ENCODE measurements around the gene CHIC2. TPM values are rescaled to one million over a fixed set of nuclear protein-coding genes. Genes with fewer than 3 reads are reported as not detected.

CHIC2 gene
- total RNA-seq, 2 donors from 2014 or later: 11.0 to 16.9 TPM

GRCh38 chr4:54095110-54095825 lies 30.9 kb upstream of the CHIC2 start:
- DNase-seq (no peak), ATAC-seq (no peak)
- intact Hi-C loops (cut with DNase I): loop anchor here in 1 of 2 donors (10.0 kb wide), 1 partner anchor 170 kb away; no protein-coding TSS in a partner anchor

DNA sequence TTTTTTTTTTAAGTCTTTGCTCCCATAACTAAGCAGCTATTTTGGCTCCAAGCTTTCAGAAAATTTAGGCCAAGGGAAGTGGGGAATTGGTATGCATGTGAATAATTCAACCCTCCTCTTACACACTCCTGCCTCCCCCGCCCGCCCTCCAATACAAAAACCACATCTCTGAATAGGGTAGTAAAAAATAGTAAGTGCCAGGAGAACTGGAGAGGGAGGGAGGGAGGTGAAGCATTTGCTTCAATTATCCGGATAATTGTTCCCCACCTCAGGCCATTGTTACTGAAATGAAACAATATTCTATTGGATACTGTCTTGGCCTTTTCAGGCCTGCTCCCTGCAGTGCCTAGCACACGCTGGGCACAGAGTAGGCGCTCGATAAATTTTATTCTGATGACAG lies 30.0 kb upstream of the CHIC2 start:
- intact Hi-C loops (cut with DNase I): loop anchor here in 1 of 2 donors (10.0 kb wide), 1 partner anchor 170 kb away; no protein-coding TSS in a partner anchor
- ATAC-seq: no peak
- DNase-seq: no peak

DNA sequence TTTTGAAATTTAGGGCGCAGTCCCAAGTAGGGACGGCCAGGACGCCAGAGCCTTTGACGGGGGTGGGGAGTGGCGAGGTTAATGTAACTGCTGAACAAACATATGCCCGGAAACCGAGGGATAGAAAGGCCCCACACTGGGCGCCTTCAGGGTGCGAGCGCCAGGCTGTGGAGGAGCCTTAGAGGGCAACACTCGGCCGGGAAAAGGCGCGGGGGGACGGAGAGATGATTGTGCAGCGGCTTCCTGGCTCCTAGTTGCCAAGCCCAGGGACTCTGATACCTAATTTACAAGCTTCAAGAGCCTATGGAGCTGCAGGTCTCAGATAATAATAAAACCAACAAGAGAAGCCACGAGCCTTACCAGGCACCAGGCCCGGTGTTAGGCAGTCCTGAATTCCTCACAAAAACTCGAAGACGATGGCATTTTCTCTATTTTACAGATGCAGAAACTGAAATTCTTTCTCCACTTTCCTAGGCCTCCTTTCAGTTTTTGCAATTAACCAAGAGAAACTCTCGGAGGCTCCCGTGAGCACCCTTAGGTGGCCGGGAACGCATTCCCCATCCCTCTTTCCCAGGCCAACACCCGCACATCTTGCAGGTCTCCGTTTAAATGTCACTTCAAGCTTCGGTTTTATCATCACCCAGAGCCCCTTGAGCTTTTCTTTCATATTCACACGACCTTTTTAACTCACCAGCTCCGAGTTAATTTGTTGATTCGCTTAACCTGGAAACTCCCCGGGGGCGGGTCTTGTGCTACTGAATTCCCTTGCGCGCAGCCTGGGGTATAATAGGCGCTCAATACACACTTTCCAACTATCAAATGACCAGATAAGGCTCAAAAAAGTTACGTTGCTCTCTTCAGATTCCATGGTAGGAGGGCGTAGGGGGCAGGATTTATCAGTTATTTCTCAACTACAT lies 29.2 kb upstream of the CHIC2 start:
- ATAC-seq (no peak), DNase-seq (no peak)
- intact Hi-C loops (cut with DNase I): loop anchor here in 1 of 2 donors (10.0 kb wide), 1 partner anchor 169 kb away; no protein-coding TSS in a partner anchor

GRCh38 chr4:54092405-54093323 lies 28.3 kb upstream of the CHIC2 start:
- intact Hi-C loops (cut with DNase I): loop anchor here in 1 of 2 donors (10.0 kb wide), 1 partner anchor 168 kb away; no protein-coding TSS in a partner anchor
- DNase-seq: no peak
- ATAC-seq: no peak

DNA sequence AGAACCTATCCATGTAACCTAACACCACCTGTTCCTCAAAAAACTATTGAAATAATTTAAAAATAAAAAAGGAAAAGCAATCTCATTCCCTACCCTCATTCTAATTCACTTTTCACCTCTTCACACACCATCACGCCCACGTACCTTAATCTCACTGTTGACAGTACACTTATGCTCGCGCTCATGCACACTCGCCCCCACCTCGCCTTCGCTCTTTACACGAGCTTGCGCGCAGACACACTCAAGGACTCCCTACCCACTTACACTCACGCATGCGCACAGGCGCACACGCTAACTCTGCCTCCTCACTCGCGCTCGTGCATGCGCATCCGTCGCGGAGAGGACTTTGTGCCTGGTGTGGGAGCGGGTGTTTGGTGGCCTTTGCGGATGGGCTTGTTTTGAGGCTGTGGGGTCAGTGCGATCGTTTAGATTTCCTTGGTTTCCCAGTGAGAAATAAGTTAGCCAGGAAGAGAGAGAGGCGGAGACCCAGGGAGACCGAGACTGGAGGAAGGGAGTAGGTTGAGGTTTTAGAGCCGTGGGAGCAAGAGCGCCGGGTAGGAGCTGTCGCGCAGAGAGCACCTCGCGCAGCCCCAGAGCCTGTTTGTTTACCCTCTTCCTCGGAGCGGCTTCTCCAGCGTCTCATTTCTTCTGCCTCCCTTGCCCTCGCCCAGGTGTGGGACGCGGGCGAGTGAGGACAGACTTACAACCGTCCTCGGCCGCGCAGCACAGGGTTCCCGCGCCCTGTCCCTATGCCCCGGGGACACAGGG lies 27.4 kb upstream of the CHIC2 start:
- ATAC-seq: peak; percentile 94 to 96
- peak; percentile 90 for DNase-seq
- intact Hi-C loops (cut with DNase I): loop anchor here in 1 of 2 donors (10.0 kb wide), 1 partner anchor 167 kb away; no protein-coding TSS in a partner anchor

DNA sequence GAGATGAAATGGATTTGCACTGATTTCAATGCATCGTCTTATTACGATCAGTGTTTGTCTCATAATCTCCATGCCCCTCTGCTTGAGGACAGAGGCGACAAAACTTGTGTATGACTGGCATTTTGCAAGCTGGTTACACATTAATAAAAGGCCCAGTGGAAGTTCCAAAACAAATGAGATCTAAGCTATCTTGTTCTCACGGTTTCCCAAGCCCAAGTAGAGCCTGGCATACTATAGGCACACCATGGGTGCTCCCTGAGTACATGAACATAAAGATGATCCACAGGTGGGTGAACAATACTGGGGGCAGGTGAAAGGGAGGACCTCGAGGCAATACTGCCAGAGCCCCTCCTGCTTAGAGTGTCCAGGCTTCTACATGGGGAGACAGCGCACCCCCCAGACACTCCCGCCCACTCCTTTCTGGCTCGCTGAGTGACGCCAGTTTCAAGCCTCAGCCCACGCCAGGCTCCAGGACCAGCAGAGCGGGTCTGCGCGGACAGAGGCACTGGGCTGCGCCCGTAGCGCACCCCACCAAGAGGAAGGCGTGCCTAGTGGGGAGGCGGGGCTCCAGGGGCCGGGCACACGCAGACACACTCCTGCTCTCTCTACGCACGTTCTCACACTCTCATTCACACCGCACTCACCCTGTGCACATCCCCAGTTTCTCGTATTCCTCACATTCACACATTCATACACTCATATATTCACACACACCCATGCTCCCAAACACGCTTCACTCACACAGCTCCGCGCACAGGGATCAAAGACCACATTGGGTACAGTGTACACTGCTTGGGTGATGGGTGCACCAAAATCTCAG lies 26.6 kb upstream of the CHIC2 start:
- peak; percentile 72 for DNase-seq

GRCh38 chr4:54090404-54090803 lies 26.0 kb upstream of the CHIC2 start:
- intact Hi-C loops (cut with DNase I): loop anchor here in 1 of 2 donors (10.0 kb wide), 1 partner anchor 166 kb away; no protein-coding TSS in a partner anchor
- ATAC-seq (no peak), DNase-seq (no peak)

More for the DNA sequence above, 26.6 kb upstream of the CHIC2 start:
- intact Hi-C loops (cut with DNase I): loop anchor here in 1 of 2 donors (10.0 kb wide), 1 partner anchor 166 kb away; no protein-coding TSS in a partner anchor
- ATAC-seq: peak; percentile 87 to 94

DNA sequence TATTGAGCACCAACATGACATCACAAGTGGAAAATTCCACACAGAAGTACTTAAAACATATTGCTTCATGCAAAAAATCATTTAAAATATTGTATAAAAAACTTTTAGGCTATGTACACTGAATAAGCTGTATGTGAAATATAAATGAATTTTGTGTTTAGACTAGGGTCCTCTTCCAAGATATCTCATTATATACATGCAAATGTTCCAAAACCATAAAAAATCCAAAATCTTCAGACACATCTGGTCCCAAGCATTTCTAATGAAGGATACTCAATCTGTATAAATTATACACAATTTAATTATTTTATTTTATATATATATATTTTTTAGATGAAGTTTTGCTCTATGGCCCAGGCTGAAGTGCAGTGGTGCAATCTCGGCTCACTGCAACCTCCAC lies 25.5 kb upstream of the CHIC2 start:
- no peak for DNase-seq
- intact Hi-C loops (cut with DNase I): loop anchor here in 1 of 2 donors (10.0 kb wide), 1 partner anchor 165 kb away; no protein-coding TSS in a partner anchor

DNA sequence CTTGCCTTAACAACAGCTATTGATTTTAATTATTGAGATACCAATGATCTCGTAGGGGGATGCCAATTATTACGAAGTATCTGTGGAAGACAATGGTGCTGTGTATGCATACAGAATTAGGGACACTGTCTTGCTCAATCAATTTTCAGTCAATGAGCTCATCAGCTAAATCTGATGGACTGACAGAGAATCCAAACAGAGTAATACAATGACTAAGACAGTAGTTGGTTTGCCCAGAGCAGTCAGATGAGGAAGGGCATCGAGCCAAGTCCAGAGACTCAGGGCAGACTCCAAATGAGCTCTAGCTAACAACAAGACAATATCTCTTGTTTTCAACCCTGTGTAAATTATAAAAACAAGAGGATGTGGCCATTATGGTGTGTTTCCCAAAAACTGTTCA lies 20.9 kb upstream of the CHIC2 start:
- ATAC-seq: peak; percentile 41 to 81
- intact Hi-C loops (cut with DNase I): no loop called here
- peak; percentile 60 for DNase-seq

More for the DNA sequence above, 25.5 kb upstream of the CHIC2 start:
- ATAC-seq: no peak

GRCh38 chr4:54082168-54082567 lies 17.8 kb upstream of the CHIC2 start:
- DNase-seq (no peak), ATAC-seq (peak; percentile 23 to 89)
- intact Hi-C loops (cut with DNase I): no loop called here

- no peak for DNase-seq
- intact Hi-C loops (cut with DNase I): no loop called here
Observed at GRCh38 chr4:54077812-54078211, 13.4 kb upstream of the CHIC2 start.

GRCh38 chr4:54076673-54077072 lies 12.3 kb upstream of the CHIC2 start:
- no peak for ATAC-seq
- DNase-seq: no peak
- intact Hi-C loops (cut with DNase I): no loop called here

More at GRCh38 chr4:54077812-54078211, 13.4 kb upstream of the CHIC2 start:
- peak in 1 of 2 donors; percentile 23 for ATAC-seq

- intact Hi-C loops (cut with DNase I): no loop called here
- ATAC-seq (no peak), DNase-seq (no peak)
Observed at GRCh38 chr4:54074381-54074780, 10.0 kb upstream of the CHIC2 start.

GRCh38 chr4:54073271-54073880 lies 9.0 kb upstream of the CHIC2 start:
- intact Hi-C loops (cut with DNase I): no loop called here
- no peak for ATAC-seq
- no peak for DNase-seq

DNA sequence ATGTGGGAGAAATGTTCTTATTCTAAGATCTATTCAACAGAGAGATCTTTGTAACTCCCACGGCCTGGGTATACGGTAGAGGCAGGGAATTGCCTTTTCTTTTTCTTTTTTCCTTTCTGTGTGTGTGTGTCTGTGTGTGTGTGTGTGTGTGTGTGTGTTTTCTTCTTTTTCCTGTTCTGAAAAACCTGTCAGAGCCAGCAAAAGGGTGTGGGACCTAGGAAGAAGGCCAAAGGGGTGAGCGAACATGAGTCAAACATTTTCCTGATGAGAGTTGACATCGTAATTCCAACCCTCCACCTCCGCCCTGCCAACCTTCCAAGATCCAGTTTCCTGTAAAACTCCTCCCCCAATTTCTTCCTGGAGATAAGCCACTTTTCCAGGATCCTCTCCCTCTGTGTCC lies 2.8 kb upstream of the CHIC2 start:
- DNase-seq: peak; percentile 80
- intact Hi-C loops (cut with DNase I): loop anchor here in 1 of 2 donors (10.0 kb wide), 1 partner anchor 148 kb away; no protein-coding TSS in a partner anchor
- peak in 1 of 2 donors; percentile 57 for ATAC-seq

DNA sequence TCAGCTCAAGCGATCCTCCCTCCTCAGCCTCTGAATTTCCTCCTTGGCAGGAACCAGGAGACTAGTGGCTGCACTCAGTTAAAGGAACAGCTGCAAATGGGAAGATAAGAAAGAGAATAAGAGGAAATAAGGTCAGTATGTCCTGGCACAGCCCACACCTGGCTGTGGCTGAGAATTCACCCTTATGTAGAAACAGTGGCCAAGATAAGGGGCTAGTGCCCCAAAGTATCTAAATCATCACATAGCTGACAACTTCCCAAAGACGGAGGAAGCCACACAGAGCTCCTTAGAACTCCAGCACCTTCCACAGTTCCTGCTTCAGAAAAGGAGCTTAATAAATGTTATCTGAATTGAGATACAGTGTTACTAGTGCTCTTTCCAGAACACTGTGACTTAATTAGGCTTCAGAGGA lies 2.3 kb upstream of the CHIC2 start:
- intact Hi-C loops (cut with DNase I): loop anchor here in 1 of 2 donors (10.0 kb wide), 1 partner anchor 148 kb away; no protein-coding TSS in a partner anchor
- DNase-seq (peak; percentile 33), ATAC-seq (peak in 1 of 2 donors; percentile 21)
